Measurements from ENCODE around the gene IMMP2L.
"Not testable (repeated sequence)": the region's sequence is repeated elsewhere in the genome, so short reads cannot be mapped to it uniquely, and the experiment has no call there.

DNA sequence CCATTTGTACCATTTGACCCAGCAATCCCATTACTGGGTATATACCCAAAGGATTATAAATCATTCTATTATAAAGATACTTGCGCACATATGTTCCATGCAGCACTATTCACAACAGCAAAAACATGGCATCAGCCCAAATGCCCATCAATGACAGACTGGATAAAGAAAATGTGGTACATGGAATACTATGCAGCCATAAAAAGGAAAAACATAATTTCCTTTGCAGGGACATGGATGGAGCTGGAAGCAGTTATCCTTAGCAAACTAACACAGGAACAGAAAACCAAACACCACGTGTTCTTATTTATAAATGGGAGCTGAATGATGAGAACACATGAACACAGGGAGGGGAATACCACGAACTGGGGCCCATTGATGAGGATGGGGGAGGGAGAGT lies 310.9 kb downstream of the IMMP2L start:
- TF ChIP-seq, protein P1, sequence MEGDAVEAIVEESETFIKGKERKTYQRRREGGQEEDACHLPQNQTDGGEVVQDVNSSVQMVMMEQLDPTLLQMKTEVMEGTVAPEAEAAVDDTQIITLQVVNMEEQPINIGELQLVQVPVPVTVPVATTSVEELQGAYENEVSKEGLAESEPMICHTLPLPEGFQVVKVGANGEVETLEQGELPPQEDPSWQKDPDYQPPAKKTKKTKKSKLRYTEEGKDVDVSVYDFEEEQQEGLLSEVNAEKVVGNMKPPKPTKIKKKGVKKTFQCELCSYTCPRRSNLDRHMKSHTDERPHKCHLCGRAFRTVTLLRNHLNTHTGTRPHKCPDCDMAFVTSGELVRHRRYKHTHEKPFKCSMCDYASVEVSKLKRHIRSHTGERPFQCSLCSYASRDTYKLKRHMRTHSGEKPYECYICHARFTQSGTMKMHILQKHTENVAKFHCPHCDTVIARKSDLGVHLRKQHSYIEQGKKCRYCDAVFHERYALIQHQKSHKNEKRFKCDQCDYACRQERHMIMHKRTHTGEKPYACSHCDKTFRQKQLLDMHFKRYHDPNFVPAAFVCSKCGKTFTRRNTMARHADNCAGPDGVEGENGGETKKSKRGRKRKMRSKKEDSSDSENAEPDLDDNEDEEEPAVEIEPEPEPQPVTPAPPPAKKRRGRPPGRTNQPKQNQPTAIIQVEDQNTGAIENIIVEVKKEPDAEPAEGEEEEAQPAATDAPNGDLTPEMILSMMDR (conservative IDR thresholded peaks at IDR 0.05; ENCODE audit: low read depth, low read length): not testable (repeated sequence)
- not testable (repeated sequence) for TF ChIP-seq MAZ (IDR thresholded peaks at IDR 0.05; ENCODE audit: borderline replicate concordance, low read depth, low read length); RAD21 (IDR thresholded peaks at IDR 0.05; ENCODE audit: low read length); POLR2A (IDR thresholded peaks at IDR 0.05; ENCODE audit: low read depth, low read length); RCOR1 (IDR thresholded peaks at IDR 0.05; ENCODE audit: insufficient replicate concordance, low read length); CEBPB (IDR thresholded peaks at IDR 0.05; ENCODE audit: low read depth, low read length); CHD1 (IDR thresholded peaks at IDR 0.05; ENCODE audit: low read depth, low read length); MXI1 (IDR thresholded peaks at IDR 0.05; ENCODE audit: borderline replicate concordance, low read depth, low read length); FOS (IDR thresholded peaks at IDR 0.05; ENCODE audit: low read depth, low read length)
- TF ChIP-seq, protein P2, sequence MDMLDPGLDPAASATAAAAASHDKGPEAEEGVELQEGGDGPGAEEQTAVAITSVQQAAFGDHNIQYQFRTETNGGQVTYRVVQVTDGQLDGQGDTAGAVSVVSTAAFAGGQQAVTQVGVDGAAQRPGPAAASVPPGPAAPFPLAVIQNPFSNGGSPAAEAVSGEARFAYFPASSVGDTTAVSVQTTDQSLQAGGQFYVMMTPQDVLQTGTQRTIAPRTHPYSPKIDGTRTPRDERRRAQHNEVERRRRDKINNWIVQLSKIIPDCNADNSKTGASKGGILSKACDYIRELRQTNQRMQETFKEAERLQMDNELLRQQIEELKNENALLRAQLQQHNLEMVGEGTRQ (IDR thresholded peaks at IDR 0.05; ENCODE audit: low read depth, low read length): not testable (repeated sequence)
